K562 (cell line): ENCODE measurements around the gene SHC1. TPM values are rescaled to one million over a fixed set of nuclear protein-coding genes. Genes with fewer than 3 reads are reported as not detected.

Experiments used
- AFF4 ChIP-seq: sonication (generic); formaldehyde crosslinking; IDR thresholded peaks from 2 replicates; pipeline ENCODE4 v1.8.0; 2023; ENCODE audit warnings: mild to moderate bottlenecking, missing genetic modification reagents
- CBFB ChIP-seq: sonication (generic); formaldehyde crosslinking; IDR thresholded peaks from 2 replicates; pipeline ENCODE4 v1.4.0; 2020; ENCODE audit warnings: mild to moderate bottlenecking, missing genetic modification reagents
- CEBPG ChIP-seq, 3 experiments: fragments of 200-800 bp in 1 of 3; sonication (Bioruptor generic) in 1 of 3; sonication (generic) in 1 of 3; formaldehyde crosslinking in 1 of 3; IDR thresholded peaks in 2 of 3; conservative IDR thresholded peaks in 1 of 3; 2 replicates each; pipeline versions ENCODE4 v1.6.1 to v1.8.0; 2016 to 2022; ENCODE audit warnings: missing compliant biosample characterization in 2 of 3, missing genetic modification characterization in 2 of 3, mild to moderate bottlenecking in 1 of 3, missing genetic modification reagents in 1 of 3
- ETV1 ChIP-seq: fragments of 450-650 bp; conservative IDR thresholded peaks from 2 replicates; pipeline ENCODE4 v1.6.1; 2016; ENCODE audit warnings: missing genetic modification characterization, control low read depth, low read depth, missing compliant biosample characterization
- KAT2B ChIP-seq: IDR thresholded peaks from one replicate; pipeline ENCODE4 v1.6.1; 2012; ENCODE audit warnings: low read depth, mild to moderate bottlenecking, control low read depth, inconsistent platforms, low read length, moderate library complexity
- MEF2A ChIP-seq: IDR thresholded peaks from 2 replicates; pipeline ENCODE4 v1.6.1; 2011; ENCODE audit warnings: low read depth, mild to moderate bottlenecking, low read length, moderate library complexity; ENCODE audit not compliant: control insufficient read depth
- MTA1 ChIP-seq: fragments of 450-650 bp; IDR thresholded peaks from 2 replicates; pipeline ENCODE4 v1.6.1; 2017; ENCODE audit warnings: borderline replicate concordance
- PKNOX1 ChIP-seq: fragments of 450-650 bp; IDR thresholded peaks from 2 replicates; pipeline ENCODE4 v1.6.1; 2016
- RREB1 ChIP-seq: fragments of 250-450 bp; sonication (Bioruptor Pico); IDR thresholded peaks from 2 replicates; pipeline ENCODE4 v1.4.0; 2020
- XRCC5 ChIP-seq: fragments of 200-400 bp; formaldehyde crosslinking; IDR thresholded peaks from 2 replicates; pipeline ENCODE4 v1.6.1; 2017; ENCODE audit warnings: low read depth, mild to moderate bottlenecking, low read length
- ZC3H4 ChIP-seq: sonication (generic); formaldehyde crosslinking; IDR thresholded peaks from 2 replicates; pipeline ENCODE4 v1.9.0; 2021; ENCODE audit warnings: missing genetic modification reagents, borderline replicate concordance
- ZFP36 ChIP-seq: fragments of 150-350 bp; IDR thresholded peaks from 2 replicates; pipeline ENCODE4 v1.6.1; 2018; ENCODE audit warnings: low read length, low read depth; ENCODE audit not compliant: partially characterized antibody
- ZNF212 ChIP-seq: fragments of 450-650 bp; formaldehyde crosslinking; IDR thresholded peaks from 2 replicates; pipeline ENCODE4 v1.4.0; 2020; ENCODE audit warnings: mild to moderate bottlenecking
- ZNF384 ChIP-seq: IDR thresholded peaks from 2 replicates; pipeline ENCODE4 v1.6.1; 2012; ENCODE audit warnings: low read depth, low read length, improper control_type of control experiment
- ZNF699 ChIP-seq: fragments of 250-450 bp; sonication (Bioruptor Pico); IDR thresholded peaks from 2 replicates; pipeline ENCODE4 v1.8.0; 2021; ENCODE audit warnings: mild to moderate bottlenecking, moderate library complexity; ENCODE audit not compliant: insufficient replicate concordance
- ZNF75A ChIP-seq: fragments of 450-650 bp; formaldehyde crosslinking; IDR thresholded peaks from 2 replicates; pipeline ENCODE4 v1.4.0; 2020; ENCODE audit warnings: mild to moderate bottlenecking
- ZNF77 ChIP-seq: fragments of 250-450 bp; sonication (Bioruptor Pico); IDR thresholded peaks from 2 replicates; pipeline ENCODE4 v1.5.0; 2020
- polyA plus RNA-seq, 8 experiments: library from polyadenylated mRNA; depleted of rRNA in 4 of 8; stranded (reverse) in 5 of 8; unstranded in 3 of 8; fragments of >200 nt; fragmentation: Nextera tagmentation in 2 of 8; fragmentation: Illumina TruSeq in 1 of 8; extraction: Ambion mirVana in 2 of 8; extraction: Trizol in 1 of 8; gene quantifications; 2 replicates each; pipeline versions ENCODE4 v1.2.1 to v1.2.3, GENCODE V29; 2011 to 2014; ENCODE audit warnings: inconsistent platforms in 1 of 8, missing spikeins in 1 of 8
- total RNA-seq, 7 experiments: library from RNA; depleted of rRNA in 6 of 7; stranded (reverse); fragments of >200 nt in 6 of 7; fragmentation: Illumina TruSeq in 2 of 7; extraction: Trizol in 2 of 7; gene quantifications; 2 replicates each; pipeline versions ENCODE4 v1.2.1 to v1.2.3, GENCODE V29; 2011 to 2021; ENCODE audit warnings: low replicate concordance in 1 of 7

The SHC1 gene
- total and polyA plus RNA-seq, 9 of the 15 experiments (the other 6 are each of a cell fraction or from before 2014, with no cell fraction given) = 4.1 to 113 (median 51.9) TPM

- TF ChIP-seq MTA1 (peak; percentile 19; the same call in 1 of the 2 replicates), MEF2A (no peak), KAT2B (no peak), AFF4 (CRISPR knock-in tag) (no peak), XRCC5 (no peak), ZNF699 (CRISPR knock-in tag) (no peak), ZNF384 (no peak), ZFP36 (no peak), CBFB (CRISPR knock-in tag) (no peak), RREB1 (CRISPR knock-in tag) (no peak), ETV1 (tag) (0 out of 2 replicates have a peak, but pooled peaks have one; percentile 18), ZNF77 (CRISPR knock-in tag) (no peak), ZNF75A (CRISPR knock-in tag) (no peak), PKNOX1 (peak; percentile 30; the same call in 1 of the 2 replicates), ZNF212 (CRISPR knock-in tag) (no peak), ZC3H4 (CRISPR knock-in tag) (no peak), CEBPG (CRISPR knock-in tag; IDR thresholded peaks at IDR 0.05) (no peak), CEBPG (tag; conservative IDR thresholded peaks at IDR 0.05 in 1 of 2, IDR thresholded peaks at IDR 0.05 in 1 of 2) (no peak)
Observed at GRCh38 chr1:154970631-154971340, at the start of gene SHC1 (continued).
